NCI-H774 (cell line): ENCODE results near the gene RNF150.
"Not testable (repeated sequence)": the region's sequence is repeated elsewhere in the genome, so short reads cannot be mapped to it uniquely, and the experiment has no call there.

Experiments used
- DNase-seq: peaks from one replicate; lab custom pipeline; 2025; lab: John Stamatoyannopoulos, UW

The RNF150 gene

GRCh38 chr4:140813804-140814203, 319.5 kb downstream of the RNF150 start:
- DNase-seq: no peak

GRCh38 chr4:140812916-140813315, 320.4 kb downstream of the RNF150 start:
- DNase-seq: no peak

GRCh38 chr4:140811429-140811828, 321.8 kb downstream of the RNF150 start:
- no peak for DNase-seq

DNA sequence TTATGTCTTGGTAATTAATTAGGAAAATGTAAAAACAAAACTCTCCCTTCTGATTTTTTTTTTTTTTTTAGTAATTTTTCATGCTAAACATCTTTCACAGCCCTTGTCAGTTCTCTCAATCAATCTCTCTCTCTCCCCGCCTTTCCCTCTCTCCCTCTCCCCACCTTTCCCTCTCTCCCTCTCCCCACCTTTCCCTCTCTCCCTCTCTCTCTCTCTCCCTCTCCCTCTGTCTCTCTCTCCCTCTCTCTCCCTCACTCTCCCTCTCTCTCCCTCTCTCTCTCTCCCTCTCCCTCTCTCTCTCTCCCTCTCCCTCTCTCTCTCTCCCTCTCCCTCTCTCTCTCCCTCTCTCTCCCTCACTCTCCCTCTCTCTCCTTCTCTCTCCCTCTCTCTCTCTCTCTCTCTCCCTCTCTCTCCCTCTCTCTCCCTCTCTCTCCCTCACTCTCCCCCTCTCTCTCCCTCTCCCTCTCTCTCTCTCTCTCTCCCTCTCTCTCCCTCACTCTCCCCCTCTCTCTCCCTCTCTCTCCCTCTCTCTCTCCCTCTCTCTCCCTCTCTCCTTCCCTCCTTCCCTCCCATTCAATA, 322.6 kb downstream of the RNF150 start:
- DNase-seq: not testable (repeated sequence)
